Measurements from ENCODE around the gene ITGB6. TPM values are rescaled to one million over a fixed set of nuclear protein-coding genes. Genes with fewer than 3 reads are reported as not detected.
"Not testable (repeated sequence)": the region's sequence is repeated elsewhere in the genome, so short reads cannot be mapped to it uniquely, and the experiment has no call there.

The ITGB6 gene
- total and polyA plus RNA-seq, 2 donors (not counting 3 experiments of a cell fraction or from before 2014, with no cell fraction given), result 0.03 TPM; not detected in 1

GRCh38 chr2:160124571-160124970 lies 75.5 kb downstream of the ITGB6 start:
- Histone ChIP-seq H4K20me1 (replicated peaks; ENCODE audit: control insufficient read depth, extremely low read depth, insufficient read depth, low read length) (no peaks in the 10 kb centered on the region), H3K4me3 (replicated peaks in 1 of 3; ENCODE audit: insufficient read depth in 1 of 3, low read depth in 1 of 3, low read length in 3 of 3) (no peak overlapping the region), H3K9me3 (replicated peaks; ENCODE audit: control insufficient read depth, insufficient read depth, low read length) (no peaks in the 10 kb centered on the region), H3K9me1 (replicated peaks; ENCODE audit: control insufficient read depth, extremely low read depth, insufficient read depth, low read length) (no peaks in the 10 kb centered on the region), H2AFZ (ENCODE audit: low read depth, low read length) (no peak overlapping the region), H3K9ac (replicated peaks; ENCODE audit: extremely low read depth, insufficient read depth, low read length) (no peak overlapping the region), H3K4me1 (ENCODE audit: control insufficient read depth, extremely low read depth, insufficient read depth, low read length) (no peaks in the 10 kb centered on the region), H3K27me3 (ENCODE audit: control insufficient read depth in 2 of 2, insufficient read depth in 2 of 2, low read length in 2 of 2) (no peaks in the 10 kb centered on the region), H3K36me3 (ENCODE audit: control insufficient read depth in 2 of 2, extremely low read depth in 1 of 2, insufficient read depth in 2 of 2, low read length in 2 of 2) (no peaks in the 10 kb centered on the region), H3K27ac (ENCODE audit: insufficient read depth, low read depth, low read length) (no peak overlapping the region), H3K79me2 (ENCODE audit: control insufficient read depth, insufficient read depth, low read length) (no peaks in the 10 kb centered on the region), H3K4me2 (ENCODE audit: insufficient read depth, low read length) (no peak overlapping the region)
- ChIA-PET POLR2A (no interaction called here), CTCF (interaction anchor here (2.0 kb wide), 1 partner anchor 7 kb away, joined by 5 read pairs; no protein-coding TSS in a partner anchor)
- FAIRE-seq (no peak), DNase-seq (ENCODE audit: low read depth, low spot score) (no peak)
- TF ChIP-seq MAX (IDR thresholded peaks at IDR 0.05; ENCODE audit: insufficient read depth, insufficient read length), result no peak
- no peak for TF ChIP-seq POLR2AphosphoS5 (IDR thresholded peaks at IDR 0.05; ENCODE audit: insufficient read depth, low read depth, low read length)
- no peak for TF ChIP-seq POLR2A (IDR thresholded peaks at IDR 0.05; ENCODE audit: low read depth, low read length)
- no peak for TF ChIP-seq MYC (IDR thresholded peaks at IDR 0.05; ENCODE audit: low read depth, low read length)
- no peak for TF ChIP-seq JUN (IDR thresholded peaks at IDR 0.05; ENCODE audit: borderline replicate concordance, insufficient read depth, insufficient read length, low read depth)
- TF ChIP-seq FOS (IDR thresholded peaks at IDR 0.05; ENCODE audit: borderline replicate concordance, insufficient read depth, low read length), result no peak
- no TSS peak for BruUV-seq (replicated peaks)
- dilution Hi-C loops (cut with MboI; ENCODE audit: extremely low pct_ligation_motif_present, low sequenced_read_pairs) (no loop called here), intact Hi-C loops (cut with micrococcal nuclease) (no loop called here)

- H3K36me3 ChIP-seq (ENCODE audit: control insufficient read depth in 2 of 2, extremely low read depth in 1 of 2, insufficient read depth in 2 of 2, low read length in 2 of 2); POLR2A ChIA-PET; dilution Hi-C loops (cut with MboI; ENCODE audit: extremely low pct_ligation_motif_present, low sequenced_read_pairs): not testable (repeated sequence)
Measured at GRCh38 chr2:160114721-160115120, 85.4 kb downstream of the ITGB6 start.

More at GRCh38 chr2:160114721-160115120, 85.4 kb downstream of the ITGB6 start:
- H3K4me3 ChIP-seq (replicated peaks in 1 of 3; ENCODE audit: insufficient read depth in 1 of 3, low read depth in 1 of 3, low read length in 3 of 3); BruUV-seq (replicated peaks); H3K4me1 ChIP-seq (ENCODE audit: control insufficient read depth, extremely low read depth, insufficient read depth, low read length); H3K27me3 ChIP-seq (ENCODE audit: control insufficient read depth in 2 of 2, insufficient read depth in 2 of 2, low read length in 2 of 2); H4K20me1 ChIP-seq (replicated peaks; ENCODE audit: control insufficient read depth, extremely low read depth, insufficient read depth, low read length); H2AFZ ChIP-seq (ENCODE audit: low read depth, low read length); H3K9me3 ChIP-seq (replicated peaks; ENCODE audit: control insufficient read depth, insufficient read depth, low read length); H3K9ac ChIP-seq (replicated peaks; ENCODE audit: extremely low read depth, insufficient read depth, low read length); H3K4me2 ChIP-seq (ENCODE audit: insufficient read depth, low read length); H3K9me1 ChIP-seq (replicated peaks; ENCODE audit: control insufficient read depth, extremely low read depth, insufficient read depth, low read length); H3K79me2 ChIP-seq (ENCODE audit: control insufficient read depth, insufficient read depth, low read length); FAIRE-seq; CTCF ChIA-PET; H3K27ac ChIP-seq (ENCODE audit: insufficient read depth, low read depth, low read length); DNase-seq (ENCODE audit: low read depth, low spot score): not testable (repeated sequence)
- intact Hi-C loops (cut with micrococcal nuclease), result loop anchor here (5.0 to 10.0 kb wide), 3 partner anchors 130 to 293 kb away; no protein-coding TSS in a partner anchor
